Activated CD8-positive, alpha-beta memory T cell treated with anti-CD3 and anti-CD28 coated beads for 1 hour (primary cell): Measurements from ENCODE around the gene SULT1A1.
"Not testable (repeated sequence)": the region's sequence is repeated elsewhere in the genome, so short reads cannot be mapped to it uniquely, and the experiment has no call there.

Source experiments
- DNase-seq, 2 donors: peaks; one replicate each; pipeline ENCODE4 v3.0.0-alpha.2; 2020; ENCODE audit warnings: low read depth in 1 of 2; ENCODE audit errors: extremely low read depth in 1 of 2

SULT1A1 gene

GRCh38 chr16:28592511-28592910 is 17.3 kb downstream of the SULT1A1 start:
- DNase-seq, result no peak

GRCh38 chr16:28591355-28591754 is 18.5 kb downstream of the SULT1A1 start:
- no peak for DNase-seq

- DNase-seq, result no peak
Measured at GRCh38 chr16:28590384-28591340, 19.2 kb downstream of the SULT1A1 start.

- DNase-seq, result no peak
Measured at GRCh38 chr16:28589930-28590329, 19.9 kb downstream of the SULT1A1 start.

GRCh38 chr16:28589069-28589468 is 20.8 kb downstream of the SULT1A1 start:
- no peak for DNase-seq

- DNase-seq, result no peak
Measured at GRCh38 chr16:28587386-28587785, 22.5 kb downstream of the SULT1A1 start.

GRCh38 chr16:28586466-28586865 is 23.4 kb downstream of the SULT1A1 start:
- no peak for DNase-seq

- DNase-seq, result no peak
Measured at GRCh38 chr16:28585674-28586073, 24.2 kb downstream of the SULT1A1 start.

- no peak for DNase-seq
Measured at GRCh38 chr16:28580726-28581315, 29.0 kb downstream of the SULT1A1 start.

- DNase-seq, result no peak
Measured at GRCh38 chr16:28575446-28576109, 34.3 kb downstream of the SULT1A1 start.

- no peak for DNase-seq
Measured at GRCh38 chr16:28574925-28575324, 34.9 kb downstream of the SULT1A1 start.

- no peak for DNase-seq
Measured at GRCh38 chr16:28573738-28574718, 35.8 kb downstream of the SULT1A1 start.

GRCh38 chr16:28572696-28573510 is 36.9 kb downstream of the SULT1A1 start:
- DNase-seq, result no peak

GRCh38 chr16:28569968-28570752 is 39.7 kb downstream of the SULT1A1 start:
- DNase-seq, result no peak

- no peak for DNase-seq
Measured at GRCh38 chr16:28569021-28569420, 40.8 kb downstream of the SULT1A1 start.

- DNase-seq, result no peak
Measured at GRCh38 chr16:28567292-28567691, 42.6 kb downstream of the SULT1A1 start.

GRCh38 chr16:28566233-28566925 is 43.5 kb downstream of the SULT1A1 start:
- DNase-seq, result not testable (repeated sequence)

GRCh38 chr16:28563218-28563617 is 46.6 kb downstream of the SULT1A1 start:
- no peak for DNase-seq
